HFFc6 (cell line): Measurements from ENCODE around the gene AKAP12. TPM values are rescaled to one million over a fixed set of nuclear protein-coding genes. Genes with fewer than 3 reads are reported as not detected.
"Not testable (repeated sequence)": the region's sequence is repeated elsewhere in the genome, so short reads cannot be mapped to it uniquely, and the experiment has no call there.

Experiments used
- DNase-seq: peaks from one replicate; pipeline ENCODE4 v3.0.0-alpha.2; 2018
- H3K27ac Mint-ChIP-seq: 2 replicates; pipeline ENCODE4 v1.8.0; 2020; ENCODE audit warnings: mild to moderate bottlenecking, mixed read lengths
- H3K27me3 Mint-ChIP-seq: 2 replicates; pipeline ENCODE4 v1.8.0; 2021; ENCODE audit warnings: mild to moderate bottlenecking, moderate library complexity, mixed read lengths; ENCODE audit not compliant: insufficient read depth
- H3K36me3 Mint-ChIP-seq: 2 replicates; pipeline ENCODE4 v1.8.0; 2021; ENCODE audit warnings: low read depth, mixed read lengths
- H3K4me1 Mint-ChIP-seq: 2 replicates; pipeline ENCODE4 v1.8.0; 2020; ENCODE audit warnings: low read depth, mixed read lengths
- H3K4me3 Mint-ChIP-seq: 2 replicates; pipeline ENCODE4 v1.8.0; 2020; ENCODE audit warnings: mild to moderate bottlenecking, moderate library complexity, mixed read lengths
- H3K9me3 Mint-ChIP-seq: 2 replicates; pipeline ENCODE4 v1.8.0; 2020; ENCODE audit warnings: mild to moderate bottlenecking, mixed read lengths
- CTCF ChIP-seq: fragments of 200-600 bp; sonication (generic); IDR thresholded peaks from 2 replicates; pipeline ENCODE4 v1.5.0; 2021; ENCODE audit warnings: antibody characterized with exemption, mild to moderate bottlenecking
- total RNA-seq, 6 experiments: library from RNA; stranded (reverse); fragmentation: NEBNext Ultra II Directional; extraction: Animal tissue kit (Norgen Biotek cat#: 25700); gene quantifications; 2 replicates in 1 of 6; 3 replicates in 5 of 6; pipeline ENCODE4 v1.2.3, GENCODE V29; 2021

The AKAP12 gene
- total RNA-seq, 6 experiments from 2014 or later = 3.7 to 8.6 (median 7.0) TPM

- Mint-ChIP-seq H3K36me3 (no peaks in the 10 kb centered on the region), H3K9me3 (no peaks in the 10 kb centered on the region), H3K4me1 (no peaks in the 10 kb centered on the region), H3K4me3 (no peak overlapping the region), H3K27me3 (peaks cover 5% of the 10 kb centered on the region), H3K27ac (no peak overlapping the region)
- no peak for DNase-seq
- no peak for TF ChIP-seq CTCF
These were observed 71.3 kb downstream of the AKAP12 start for GRCh38 chr6:151310852-151311767.

- Mint-ChIP-seq H3K9me3 (no peaks in the 10 kb centered on the region), H3K27me3 (peaks cover 1% of the 10 kb centered on the region; the same call in 1 of the 2 replicates), H3K36me3 (no peaks in the 10 kb centered on the region), H3K4me3 (no peak overlapping the region), H3K4me1 (peaks cover 10% of the 10 kb centered on the region), H3K27ac (no peak overlapping the region)
- no peak for TF ChIP-seq CTCF
- no peak for DNase-seq
These were observed 73.3 kb downstream of the AKAP12 start for GRCh38 chr6:151313066-151313491.

GRCh38 chr6:151315661-151316060 is 75.9 kb downstream of the AKAP12 start:
- not testable (repeated sequence) for H3K27me3 Mint-ChIP-seq, DNase-seq, H3K36me3 Mint-ChIP-seq, H3K27ac Mint-ChIP-seq, H3K9me3 Mint-ChIP-seq, H3K4me3 Mint-ChIP-seq
- peaks cover 10% of the 10 kb centered on the region for H3K4me1 Mint-ChIP-seq

GRCh38 chr6:151317103-151317994 is 77.6 kb downstream of the AKAP12 start:
- Mint-ChIP-seq H3K36me3 (no peaks in the 10 kb centered on the region), H3K4me3 (no peak overlapping the region), H3K27me3 (peaks cover 7% of the 10 kb centered on the region), H3K27ac (no peak overlapping the region), H3K9me3 (no peaks in the 10 kb centered on the region; the same call in 1 of the 2 replicates), H3K4me1 (peaks cover 10% of the 10 kb centered on the region)
- no peak for TF ChIP-seq CTCF
- peak; percentile 62 for DNase-seq

- Mint-ChIP-seq H3K4me3 (no peak overlapping the region), H3K4me1 (peaks cover 10% of the 10 kb centered on the region), H3K36me3 (no peaks in the 10 kb centered on the region), H3K27me3 (peaks cover 7% of the 10 kb centered on the region), H3K9me3 (no peaks in the 10 kb centered on the region; the same call in 1 of the 2 replicates), H3K27ac (no peak overlapping the region)
- no peak for TF ChIP-seq CTCF
- DNase-seq = no peak
These were observed 78.2 kb downstream of the AKAP12 start for GRCh38 chr6:151317995-151318365.
